WI38 (cell line): ENCODE measurements around the gene BST1.
"Not testable (repeated sequence)": the region's sequence is repeated elsewhere in the genome, so short reads cannot be mapped to it uniquely, and the experiment has no call there.

Source experiments
- H3K4me3 ChIP-seq: 2 replicates; pipeline ENCODE4 v1.5.1; 2011; ENCODE audit warnings: low read depth, mild to moderate bottlenecking, control low read depth, low read length
- TF ChIP-seq, protein P1 (sequence below): IDR thresholded peaks from 2 replicates; pipeline ENCODE4 v1.5.1; 2012; ENCODE audit warnings: low read depth, mild to moderate bottlenecking, control low read depth, low read length

Gene BST1

GRCh38 chr4:15717657-15718416 lies 15.0 kb downstream of the BST1 start:
- TF ChIP-seq, protein P1, sequence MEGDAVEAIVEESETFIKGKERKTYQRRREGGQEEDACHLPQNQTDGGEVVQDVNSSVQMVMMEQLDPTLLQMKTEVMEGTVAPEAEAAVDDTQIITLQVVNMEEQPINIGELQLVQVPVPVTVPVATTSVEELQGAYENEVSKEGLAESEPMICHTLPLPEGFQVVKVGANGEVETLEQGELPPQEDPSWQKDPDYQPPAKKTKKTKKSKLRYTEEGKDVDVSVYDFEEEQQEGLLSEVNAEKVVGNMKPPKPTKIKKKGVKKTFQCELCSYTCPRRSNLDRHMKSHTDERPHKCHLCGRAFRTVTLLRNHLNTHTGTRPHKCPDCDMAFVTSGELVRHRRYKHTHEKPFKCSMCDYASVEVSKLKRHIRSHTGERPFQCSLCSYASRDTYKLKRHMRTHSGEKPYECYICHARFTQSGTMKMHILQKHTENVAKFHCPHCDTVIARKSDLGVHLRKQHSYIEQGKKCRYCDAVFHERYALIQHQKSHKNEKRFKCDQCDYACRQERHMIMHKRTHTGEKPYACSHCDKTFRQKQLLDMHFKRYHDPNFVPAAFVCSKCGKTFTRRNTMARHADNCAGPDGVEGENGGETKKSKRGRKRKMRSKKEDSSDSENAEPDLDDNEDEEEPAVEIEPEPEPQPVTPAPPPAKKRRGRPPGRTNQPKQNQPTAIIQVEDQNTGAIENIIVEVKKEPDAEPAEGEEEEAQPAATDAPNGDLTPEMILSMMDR: no peak
- H3K4me3 ChIP-seq: no peak overlapping the region

DNA sequence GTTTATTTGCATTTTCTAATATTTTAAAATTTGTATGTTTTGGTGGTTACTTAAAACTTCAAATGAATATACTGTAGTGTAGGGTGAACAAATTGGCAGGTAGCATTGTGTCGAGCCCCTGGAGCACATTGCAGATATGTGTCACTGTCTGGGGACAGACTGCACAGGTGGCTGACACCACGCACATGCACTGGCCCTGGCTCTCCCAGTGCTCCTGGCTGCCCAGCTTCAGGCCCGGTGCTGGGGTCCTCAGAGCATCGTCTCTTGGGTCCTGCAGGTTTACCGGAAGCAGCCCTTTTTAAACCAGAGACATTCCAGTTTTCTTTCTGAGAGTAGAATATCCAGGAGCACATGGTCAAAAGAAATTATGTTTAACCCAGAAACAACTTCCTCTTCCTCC lies 15.6 kb downstream of the BST1 start:
- TF ChIP-seq, protein P1: no peak
- no peak overlapping the region for H3K4me3 ChIP-seq

DNA sequence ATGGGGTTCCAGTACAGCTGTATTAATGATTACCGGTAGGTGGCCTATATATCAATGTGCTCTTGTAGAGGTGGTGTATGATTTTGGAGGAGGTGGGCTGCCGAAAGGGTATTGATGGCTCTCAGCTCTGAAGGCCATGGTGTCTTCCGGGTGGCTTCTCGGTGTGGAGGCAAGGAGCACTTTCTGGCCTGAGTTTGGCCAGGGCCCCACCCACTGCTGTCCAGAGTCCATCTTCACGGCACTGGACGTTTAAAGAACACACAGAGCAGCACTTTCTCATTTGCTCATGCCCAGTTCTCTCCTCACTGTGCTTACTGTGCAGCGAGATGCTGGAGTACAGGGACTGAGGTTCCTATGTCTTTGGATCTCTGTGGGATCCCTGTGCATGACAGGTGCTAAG lies 16.1 kb downstream of the BST1 start:
- H3K4me3 ChIP-seq: no peak overlapping the region
- TF ChIP-seq, protein P1: no peak

- H3K4me3 ChIP-seq: no peak overlapping the region
- TF ChIP-seq, protein P1: no peak
Observed at GRCh38 chr4:15719506-15719905, 16.6 kb downstream of the BST1 start.

DNA sequence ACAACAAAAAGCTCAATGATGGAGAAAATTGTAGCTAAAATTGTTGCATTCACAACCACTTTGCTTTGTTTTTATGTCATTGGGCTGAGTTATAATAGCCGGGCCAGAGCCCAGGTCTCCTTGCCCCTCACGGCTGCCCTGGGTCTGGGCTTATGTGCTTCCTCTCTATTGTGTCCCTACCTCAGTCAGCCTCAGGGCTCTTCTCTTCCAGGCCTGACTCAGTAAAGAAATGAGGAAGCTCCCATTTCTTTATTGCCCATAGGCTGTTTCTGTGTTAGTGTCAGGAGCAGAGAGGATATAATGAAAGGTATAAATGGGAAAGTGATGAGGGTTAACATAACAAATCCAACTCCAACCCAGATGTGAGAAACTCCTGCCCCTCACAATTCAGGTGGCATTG lies 18.0 kb downstream of the BST1 start:
- no peak overlapping the region for H3K4me3 ChIP-seq
- TF ChIP-seq, protein P1: no peak

DNA sequence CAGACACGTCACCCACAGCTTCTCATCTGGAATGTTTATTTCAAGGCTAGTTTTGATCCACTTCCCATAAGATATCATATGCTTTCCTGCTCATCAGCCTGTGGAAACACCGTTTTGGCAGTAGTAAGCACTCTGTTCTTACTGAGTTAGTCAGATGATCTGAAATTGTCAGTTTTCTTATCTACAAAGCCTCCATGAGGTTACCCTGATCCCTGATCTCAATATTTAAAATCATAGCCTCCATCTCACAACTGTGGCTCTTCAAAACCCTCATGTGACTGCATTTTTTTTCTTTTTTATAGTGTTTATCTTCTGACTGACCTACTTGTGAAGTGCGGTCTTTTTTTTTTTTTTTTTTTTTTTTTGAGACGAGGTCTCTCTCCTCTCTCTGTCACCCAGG lies 22.7 kb downstream of the BST1 start:
- H3K4me3 ChIP-seq: no peak overlapping the region
- TF ChIP-seq, protein P1: no peak

DNA sequence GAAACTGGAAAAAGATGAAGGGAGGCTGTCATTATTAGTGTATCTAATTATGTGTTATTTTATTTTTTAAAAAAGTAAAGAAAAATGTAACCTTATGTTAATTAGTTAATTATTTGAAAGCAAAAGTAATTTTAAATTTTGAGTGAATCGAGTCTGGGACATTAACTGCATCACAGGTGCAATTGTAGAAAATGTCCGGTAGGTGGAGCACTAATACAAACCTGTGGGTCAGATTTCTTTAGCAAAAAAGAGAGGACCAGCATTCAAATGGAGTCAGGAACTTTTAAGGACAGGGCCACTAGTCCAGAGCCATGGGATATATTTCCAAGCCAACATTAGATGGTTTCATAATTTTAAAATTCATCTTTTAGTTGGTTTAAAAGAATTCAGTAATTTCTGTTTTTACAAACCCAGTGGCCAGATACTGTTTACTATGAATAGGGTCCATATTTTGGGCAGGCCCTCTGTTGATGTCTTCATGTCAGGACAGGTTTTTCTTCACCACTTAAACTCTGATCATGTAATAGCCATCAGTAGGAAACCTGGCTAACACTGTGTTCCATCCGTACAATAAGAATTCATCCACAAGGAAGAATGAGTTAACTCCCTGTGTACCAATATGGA lies 27.2 kb downstream of the BST1 start:
- TF ChIP-seq, protein P1: peak; percentile 54

DNA sequence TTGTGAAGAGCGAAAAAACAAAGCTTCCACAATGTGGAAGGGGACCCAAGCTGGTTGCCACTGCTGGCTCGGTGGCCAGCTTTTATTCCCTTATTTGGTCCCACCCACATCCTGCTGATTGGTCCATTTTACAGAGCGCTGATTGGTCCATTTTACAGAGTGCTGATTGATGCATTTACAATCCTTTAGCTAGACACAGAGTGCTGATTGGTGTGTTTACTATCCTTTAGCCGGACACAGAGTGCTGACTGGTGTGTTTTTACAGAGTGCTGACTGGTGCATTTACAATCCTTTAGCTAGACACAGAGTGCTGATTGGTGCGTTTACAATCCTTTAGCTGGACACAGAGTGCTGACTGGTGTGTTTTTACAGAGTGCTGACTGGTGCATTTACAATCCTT lies 30.2 kb downstream of the BST1 start:
- H3K4me3 ChIP-seq: not testable (repeated sequence)

More for the DNA sequence above, 27.2 kb downstream of the BST1 start:
- H3K4me3 ChIP-seq: no peak overlapping the region
